ENCODE measurements around the gene PCYT1A. TPM values are rescaled to one million over a fixed set of nuclear protein-coding genes. Genes with fewer than 3 reads are reported as not detected.

PCYT1A gene
- total RNA-seq, 5 donors from 2014 or later (not counting 1 experiment from before 2014, with no cell fraction given) = 61.1 to 87.9 (median 64.1) TPM

- Histone ChIP-seq H3K9me3 (no peaks in the 10 kb centered on the region), H3K27ac (ENCODE audit: low read length) (no peak overlapping the region), H3K4me3 (ENCODE audit: control insufficient read depth in 1 of 2, extremely low read depth in 1 of 2, low read length in 1 of 2) (no peak overlapping the region), H3K27me3 (replicated peaks in 1 of 2; ENCODE audit: control insufficient read depth in 2 of 2, extremely low read depth in 1 of 2, insufficient read depth in 2 of 2, low read length in 1 of 2) (no peaks in the 10 kb centered on the region), H3K4me1 (ENCODE audit: control insufficient read depth in 1 of 2, extremely low read depth in 1 of 2, insufficient read depth in 2 of 2, low read length in 2 of 2) (peaks cover 0 to 16% of the 10 kb centered on the region in 2 experiments), H3K36me3 (ENCODE audit: control insufficient read depth in 2 of 2, extremely low read depth in 1 of 2, insufficient read depth in 1 of 2, low read length in 1 of 2) (peaks cover 0 to 53% of the 10 kb centered on the region in 2 donors)
- no peak overlapping the region for H3K27ac Mint-ChIP-seq
- ChIA-PET CTCF (interaction anchor here in 1 of 2 donors (1.2 kb wide), 1 partner anchor 15 kb away, joined by 3 read pairs; no protein-coding TSS in a partner anchor), POLR2A (interaction anchor here in 1 of 2 donors (0.9 kb wide), 1 partner anchor 13 kb away, joined by 3 read pairs; no protein-coding TSS in a partner anchor)
- H3K36me3 Mint-ChIP-seq = peaks cover 27% of the 10 kb centered on the region
- ATAC-seq (replicated peaks in 1 of 4) = no peak
- no peak for DNase-seq
- H3K27me3 Mint-ChIP-seq = no peaks in the 10 kb centered on the region
- WGBS (ENCODE audit: insufficient coverage) = 85% methylated on average over 4 of the region's 9 CpGs
- H3K4me1 Mint-ChIP-seq = peaks cover 10 to 30% (median 17%) of the 10 kb centered on the region in 3 donors
- no peaks in the 10 kb centered on the region for H3K9me3 Mint-ChIP-seq
- no peak overlapping the region for H3K4me3 Mint-ChIP-seq
These were observed 19.0 kb downstream of the PCYT1A start for GRCh38 chr3:196268284-196269163.

GRCh38 chr3:196263819-196264218, 23.7 kb downstream of the PCYT1A start:
- H3K27me3 ChIP-seq (replicated peaks in 1 of 2; ENCODE audit: control insufficient read depth in 2 of 2, extremely low read depth in 1 of 2, insufficient read depth in 2 of 2, low read length in 1 of 2) = no peaks in the 10 kb centered on the region
- Mint-ChIP-seq H3K27me3 (no peaks in the 10 kb centered on the region), H3K27ac (peak overlapping the region in 1 of 2 donors; percentile 32), H3K4me3 (no peak overlapping the region), H3K36me3 (peaks cover 28% of the 10 kb centered on the region), H3K4me1 (peaks cover 0 to 18% (median 0%) of the 10 kb centered on the region in 3 donors), H3K9me3 (peaks cover 0 to 3% (median 0%) of the 10 kb centered on the region in 3 donors)
- no peak for ATAC-seq (replicated peaks in 1 of 4)
- H3K4me3 ChIP-seq (ENCODE audit: control insufficient read depth in 1 of 2, extremely low read depth in 1 of 2, low read length in 1 of 2) = no peak overlapping the region
- peaks cover 0 to 32% of the 10 kb centered on the region in 2 donors for H3K36me3 ChIP-seq (ENCODE audit: control insufficient read depth in 2 of 2, extremely low read depth in 1 of 2, insufficient read depth in 1 of 2, low read length in 1 of 2)
- ChIA-PET POLR2A (no interaction called here), CTCF (no interaction called here)
- no peaks in the 10 kb centered on the region for H3K9me3 ChIP-seq
- WGBS (ENCODE audit: insufficient coverage) = 96% methylated on average over 5 of the region's 7 CpGs
- DNase-seq = no peak
- no peak overlapping the region for H3K27ac ChIP-seq (ENCODE audit: low read length)
- H3K4me1 ChIP-seq (ENCODE audit: control insufficient read depth in 1 of 2, extremely low read depth in 1 of 2, insufficient read depth in 2 of 2, low read length in 2 of 2) = peaks cover 0 to 3% of the 10 kb centered on the region in 2 experiments

- no peak overlapping the region for H3K4me3 Mint-ChIP-seq
- Histone ChIP-seq H3K9me3 (no peaks in the 10 kb centered on the region), H3K4me1 (ENCODE audit: control insufficient read depth in 1 of 2, extremely low read depth in 1 of 2, insufficient read depth in 2 of 2, low read length in 2 of 2) (no peaks in the 10 kb centered on the region), H3K27me3 (replicated peaks in 1 of 2; ENCODE audit: control insufficient read depth in 2 of 2, extremely low read depth in 1 of 2, insufficient read depth in 2 of 2, low read length in 1 of 2) (no peaks in the 10 kb centered on the region), H3K4me3 (ENCODE audit: control insufficient read depth in 1 of 2, extremely low read depth in 1 of 2, low read length in 1 of 2) (no peak overlapping the region), H3K36me3 (ENCODE audit: control insufficient read depth in 2 of 2, extremely low read depth in 1 of 2, insufficient read depth in 1 of 2, low read length in 1 of 2) (peaks cover 0 to 18% of the 10 kb centered on the region in 2 donors), H3K27ac (ENCODE audit: low read length) (no peak overlapping the region)
- H3K27ac Mint-ChIP-seq = no peak overlapping the region
- ChIA-PET POLR2A (no interaction called here), CTCF (interaction anchor here in 1 of 2 donors (0.5 kb wide), 1 partner anchor 417 kb away, joined by 4 read pairs; no protein-coding TSS in a partner anchor)
- peaks cover 0 to 11% (median 0%) of the 10 kb centered on the region in 3 donors for H3K4me1 Mint-ChIP-seq
- no peak for DNase-seq
- no peak for ATAC-seq (replicated peaks in 1 of 4)
- 100% methylated on average over 1 of the region's 4 CpGs for WGBS (ENCODE audit: insufficient coverage)
- H3K27me3 Mint-ChIP-seq = no peaks in the 10 kb centered on the region
- peaks cover 31% of the 10 kb centered on the region for H3K36me3 Mint-ChIP-seq
- peaks cover 0 to 3% (median 0%) of the 10 kb centered on the region in 3 donors for H3K9me3 Mint-ChIP-seq
These were observed 26.7 kb downstream of the PCYT1A start for GRCh38 chr3:196260784-196261183.

- Histone ChIP-seq H3K27me3 (replicated peaks in 1 of 2; ENCODE audit: control insufficient read depth in 2 of 2, extremely low read depth in 1 of 2, insufficient read depth in 2 of 2, low read length in 1 of 2) (no peaks in the 10 kb centered on the region), H3K27ac (ENCODE audit: low read length) (no peak overlapping the region)
- WGBS (ENCODE audit: insufficient coverage) = no CpG with 5 or more reads among the region's 1 CpG
These were observed 31.8 kb downstream of the PCYT1A start for GRCh38 chr3:196255776-196256175.

GRCh38 chr3:196254376-196255283, 32.9 kb downstream of the PCYT1A start:
- no peaks in the 10 kb centered on the region for H3K27me3 Mint-ChIP-seq
- Histone ChIP-seq H3K27me3 (replicated peaks in 1 of 2; ENCODE audit: control insufficient read depth in 2 of 2, extremely low read depth in 1 of 2, insufficient read depth in 2 of 2, low read length in 1 of 2) (no peaks in the 10 kb centered on the region), H3K27ac (ENCODE audit: low read length) (no peak overlapping the region), H3K9me3 (no peaks in the 10 kb centered on the region), H3K4me1 (ENCODE audit: control insufficient read depth in 1 of 2, extremely low read depth in 1 of 2, insufficient read depth in 2 of 2, low read length in 2 of 2) (peaks cover 0 to 3% of the 10 kb centered on the region in 2 experiments), H3K36me3 (ENCODE audit: control insufficient read depth in 2 of 2, extremely low read depth in 1 of 2, insufficient read depth in 1 of 2, low read length in 1 of 2) (peaks cover 0 to 24% of the 10 kb centered on the region in 2 donors), H3K4me3 (ENCODE audit: control insufficient read depth in 1 of 2, extremely low read depth in 1 of 2, low read length in 1 of 2) (no peak overlapping the region)
- H3K4me3 Mint-ChIP-seq = no peak overlapping the region
- peaks cover 3 to 15% (median 4%) of the 10 kb centered on the region in 3 donors for H3K4me1 Mint-ChIP-seq
- H3K9me3 Mint-ChIP-seq = no peaks in the 10 kb centered on the region
- POLR2A ChIA-PET = no interaction called here
- 92% methylated on average over 2 of the region's 5 CpGs for WGBS (ENCODE audit: insufficient coverage)
- H3K27ac Mint-ChIP-seq = peak overlapping the region; percentile 0 to 10
- CTCF ChIA-PET = interaction anchor here in 1 of 2 donors (0.5 to 1.6 kb wide), 3 partner anchors 181 to 268 kb away, joined by 3 to 10 read pairs (median 6); no protein-coding TSS in a partner anchor
- ATAC-seq (replicated peaks in 1 of 4) (no peak), DNase-seq (no peak)
- peaks cover 24% of the 10 kb centered on the region for H3K36me3 Mint-ChIP-seq

More at GRCh38 chr3:196255776-196256175, 31.8 kb downstream of the PCYT1A start:
- POLR2A ChIA-PET = no interaction called here
- H3K9me3 Mint-ChIP-seq = peaks cover 0 to under 1% (median 0%) of the 10 kb centered on the region in 3 donors
- H3K36me3 ChIP-seq (ENCODE audit: control insufficient read depth in 2 of 2, extremely low read depth in 1 of 2, insufficient read depth in 1 of 2, low read length in 1 of 2) = peaks cover 0 to 23% of the 10 kb centered on the region in 2 donors
- H3K4me1 ChIP-seq (ENCODE audit: control insufficient read depth in 1 of 2, extremely low read depth in 1 of 2, insufficient read depth in 2 of 2, low read length in 2 of 2) = peaks cover 0 to 3% of the 10 kb centered on the region in 2 experiments
- H3K27me3 Mint-ChIP-seq = no peaks in the 10 kb centered on the region
- peaks cover 24% of the 10 kb centered on the region for H3K36me3 Mint-ChIP-seq
- CTCF ChIA-PET = interaction anchor here in 1 of 2 donors (0.6 kb wide), 2 partner anchors 23 to 273 kb away, joined by 3 to 4 read pairs; no protein-coding TSS in a partner anchor
- H3K4me3 ChIP-seq (ENCODE audit: control insufficient read depth in 1 of 2, extremely low read depth in 1 of 2, low read length in 1 of 2) = no peak overlapping the region
- H3K9me3 ChIP-seq = no peaks in the 10 kb centered on the region
- no peak for DNase-seq
- H3K27ac Mint-ChIP-seq = no peak overlapping the region
- H3K4me1 Mint-ChIP-seq = peaks cover 3 to 11% (median 4%) of the 10 kb centered on the region in 3 donors
- ATAC-seq (replicated peaks in 1 of 4) = no peak
- no peak overlapping the region for H3K4me3 Mint-ChIP-seq

GRCh38 chr3:196251918-196252317, 35.6 kb downstream of the PCYT1A start:
- Mint-ChIP-seq H3K27ac (no peak overlapping the region), H3K27me3 (no peaks in the 10 kb centered on the region), H3K36me3 (peaks cover 25% of the 10 kb centered on the region), H3K4me1 (peaks cover 4 to 17% (median 5%) of the 10 kb centered on the region in 3 donors), H3K9me3 (no peaks in the 10 kb centered on the region), H3K4me3 (no peak overlapping the region)
- peaks cover 0 to 37% of the 10 kb centered on the region in 2 donors for H3K36me3 ChIP-seq (ENCODE audit: control insufficient read depth in 2 of 2, extremely low read depth in 1 of 2, insufficient read depth in 1 of 2, low read length in 1 of 2)
- CTCF ChIA-PET = interaction anchor here (0.6 to 1.0 kb wide), 2 partner anchors 66 to 192 kb away, joined by 3 read pairs; no protein-coding TSS in a partner anchor
- peaks cover 0 to 3% of the 10 kb centered on the region in 2 experiments for H3K4me1 ChIP-seq (ENCODE audit: control insufficient read depth in 1 of 2, extremely low read depth in 1 of 2, insufficient read depth in 2 of 2, low read length in 2 of 2)
- POLR2A ChIA-PET = no interaction called here
- no peak overlapping the region for H3K27ac ChIP-seq (ENCODE audit: low read length)
- 97% methylated on average over 16 of the region's 16 CpGs for WGBS (ENCODE audit: insufficient coverage)
- DNase-seq = no peak
- no peak overlapping the region for H3K4me3 ChIP-seq (ENCODE audit: control insufficient read depth in 1 of 2, extremely low read depth in 1 of 2, low read length in 1 of 2)
- no peaks in the 10 kb centered on the region for H3K9me3 ChIP-seq
- no peaks in the 10 kb centered on the region for H3K27me3 ChIP-seq (replicated peaks in 1 of 2; ENCODE audit: control insufficient read depth in 2 of 2, extremely low read depth in 1 of 2, insufficient read depth in 2 of 2, low read length in 1 of 2)
- ATAC-seq (replicated peaks in 1 of 4) = no peak

Measured in T-cell (primary cell).